Esophagus (tissue), 2 donors: ENCODE results near the gene TGFBR2. TPM values are rescaled to one million over a fixed set of nuclear protein-coding genes. Genes with fewer than 3 reads are reported as not detected.
A peak's percentile ranks its signal among the peaks of the same experiment; 100 is the strongest.

Experiments
- H3K27ac ChIP-seq, 2 donors: one replicate each; pipeline ENCODE4 v1.5.1; 2013; ENCODE audit warnings: low read depth in 2 of 2, mild to moderate bottlenecking in 2 of 2, inconsistent platforms in 1 of 2, low read length in 1 of 2, moderate library complexity in 1 of 2
- H3K27me3 ChIP-seq, 2 donors: one replicate each; pipeline ENCODE4 v1.6.1; 2013; ENCODE audit warnings: low read length in 2 of 2, control low read depth in 1 of 2, mild to moderate bottlenecking in 1 of 2; ENCODE audit not compliant: insufficient read depth in 2 of 2, control insufficient read depth in 1 of 2
- H3K36me3 ChIP-seq, 2 donors: one replicate each; pipeline ENCODE4 v1.6.1; 2013; ENCODE audit warnings: low read length in 1 of 2; ENCODE audit not compliant: control insufficient read depth in 2 of 2, insufficient read depth in 2 of 2
- H3K4me1 ChIP-seq, 2 donors: one replicate each; pipeline ENCODE4 v1.6.1; 2013; ENCODE audit warnings: low read length in 1 of 2; ENCODE audit not compliant: control insufficient read depth in 2 of 2, insufficient read depth in 2 of 2
- H3K4me3 ChIP-seq, 2 donors: one replicate each; pipeline ENCODE4 v1.5.1; 2013; ENCODE audit warnings: low read length in 2 of 2, mild to moderate bottlenecking in 2 of 2, low read depth in 1 of 2, moderate library complexity in 1 of 2
- H3K9me3 ChIP-seq, 2 donors: one replicate each; pipeline ENCODE4 v1.6.1; 2013; ENCODE audit warnings: mild to moderate bottlenecking in 2 of 2, low read depth in 1 of 2, low read length in 1 of 2, moderate library complexity in 1 of 2; ENCODE audit not compliant: control insufficient read depth in 2 of 2, insufficient read depth in 1 of 2
- WGBS, 2 donors: extraction: QIAGEN DNeasy Blood & Tissue Kit; methylation state at CpG; one replicate each; pipeline ENCODE4 v1.1.7; 2013; 5-methylcytosine and 5-hydroxymethylcytosine counted together
- polyA plus RNA-seq, 2 donors: library from polyadenylated mRNA; stranded (reverse); fragments of 200-250 nt; gene quantifications; one replicate each; pipeline ENCODE4 v1.2.3, GENCODE V29; 2013
- donor health status: healthy with polysubstance abuse.
- donor health status: Bipolar disorder and iron deficiency.

The TGFBR2 gene
- polyA plus RNA-seq, 2 donors: 3.0 to 13.7 TPM

DNA sequence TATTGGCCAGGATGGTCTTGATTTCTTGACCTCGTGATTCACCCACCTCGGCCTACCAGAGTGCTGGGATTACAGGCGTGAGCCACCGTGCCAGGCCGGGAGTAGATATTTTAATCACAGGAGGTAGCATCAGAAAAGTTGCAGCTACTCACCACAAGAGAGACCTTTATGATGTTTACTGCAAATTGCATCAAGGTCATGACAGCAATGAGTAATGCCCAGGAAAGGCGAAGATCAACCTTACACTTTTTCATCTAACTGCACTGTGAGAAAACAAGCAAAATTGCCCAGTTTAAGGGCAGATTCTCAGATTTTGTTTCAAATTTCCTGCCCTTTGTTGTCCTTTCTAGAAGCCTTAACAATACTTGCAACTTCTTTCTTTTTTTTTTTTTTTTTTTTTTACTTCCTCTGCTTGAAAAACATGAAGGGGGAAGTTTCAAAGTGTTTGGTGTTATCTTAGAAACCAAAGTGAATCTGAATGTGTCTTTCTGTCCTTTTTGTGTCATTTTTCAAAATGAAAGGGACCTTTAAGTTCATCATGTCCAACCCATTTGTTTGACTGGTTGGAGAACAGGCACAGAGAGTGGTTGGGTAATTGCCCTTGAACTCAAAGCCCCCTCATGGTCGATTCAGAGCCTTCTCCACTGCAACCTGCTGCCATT is 25.0 kb downstream of the TGFBR2 start:
- H3K27me3 ChIP-seq: no peaks in the 10 kb centered on the region
- no peaks in the 10 kb centered on the region for H3K9me3 ChIP-seq
- peaks cover 0 to 7% of the 10 kb centered on the region in 2 donors for H3K4me1 ChIP-seq
- 61 to 72% methylated on average over 7 of the region's 7 CpGs for WGBS, 2 donors
- H3K4me3 ChIP-seq: no peak overlapping the region
- no peaks in the 10 kb centered on the region for H3K36me3 ChIP-seq
- peak overlapping the region; percentile 63 for H3K27ac ChIP-seq

- peaks cover 0 to 4% of the 10 kb centered on the region in 2 donors for H3K4me1 ChIP-seq
- H3K27me3 ChIP-seq: no peaks in the 10 kb centered on the region
- no peaks in the 10 kb centered on the region for H3K36me3 ChIP-seq
- H3K9me3 ChIP-seq: no peaks in the 10 kb centered on the region
- H3K4me3 ChIP-seq: no peak overlapping the region
- WGBS, 2 donors: 52 to 65% methylated on average over 3 of the region's 3 CpGs
- no peak overlapping the region for H3K27ac ChIP-seq
These were observed 25.7 kb downstream of the TGFBR2 start for GRCh38 chr3:30632065-30632464.

- Histone ChIP-seq H3K27ac (no peak overlapping the region), H3K9me3 (no peaks in the 10 kb centered on the region), H3K36me3 (no peaks in the 10 kb centered on the region), H3K27me3 (no peaks in the 10 kb centered on the region), H3K4me3 (no peak overlapping the region), H3K4me1 (peaks cover 0 to 4% of the 10 kb centered on the region in 2 donors)
- WGBS, 2 donors: 51% methylated on average over 1 of the region's 1 CpG
These were observed 26.1 kb downstream of the TGFBR2 start for GRCh38 chr3:30632521-30632920.

DNA sequence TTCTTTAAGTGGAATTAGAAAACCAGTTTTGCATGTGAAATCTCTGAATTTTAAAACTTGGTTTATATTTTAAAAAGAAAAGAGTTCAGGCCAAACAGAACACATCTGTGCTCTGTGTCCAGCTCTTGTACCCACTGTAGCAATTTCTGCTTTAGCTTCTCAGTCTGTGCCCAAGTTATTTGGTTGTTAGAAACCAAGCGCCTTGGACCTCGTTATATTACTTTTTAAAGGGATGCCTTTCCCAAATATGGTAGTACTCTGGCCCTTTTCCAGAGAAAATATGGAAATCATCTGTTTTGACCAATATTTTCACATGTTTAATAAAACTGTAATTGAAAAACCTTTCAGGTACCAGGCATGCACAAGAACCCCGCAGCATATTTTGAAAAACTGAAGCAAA is 27.3 kb downstream of the TGFBR2 start:
- H3K27me3 ChIP-seq: no peaks in the 10 kb centered on the region

DNA sequence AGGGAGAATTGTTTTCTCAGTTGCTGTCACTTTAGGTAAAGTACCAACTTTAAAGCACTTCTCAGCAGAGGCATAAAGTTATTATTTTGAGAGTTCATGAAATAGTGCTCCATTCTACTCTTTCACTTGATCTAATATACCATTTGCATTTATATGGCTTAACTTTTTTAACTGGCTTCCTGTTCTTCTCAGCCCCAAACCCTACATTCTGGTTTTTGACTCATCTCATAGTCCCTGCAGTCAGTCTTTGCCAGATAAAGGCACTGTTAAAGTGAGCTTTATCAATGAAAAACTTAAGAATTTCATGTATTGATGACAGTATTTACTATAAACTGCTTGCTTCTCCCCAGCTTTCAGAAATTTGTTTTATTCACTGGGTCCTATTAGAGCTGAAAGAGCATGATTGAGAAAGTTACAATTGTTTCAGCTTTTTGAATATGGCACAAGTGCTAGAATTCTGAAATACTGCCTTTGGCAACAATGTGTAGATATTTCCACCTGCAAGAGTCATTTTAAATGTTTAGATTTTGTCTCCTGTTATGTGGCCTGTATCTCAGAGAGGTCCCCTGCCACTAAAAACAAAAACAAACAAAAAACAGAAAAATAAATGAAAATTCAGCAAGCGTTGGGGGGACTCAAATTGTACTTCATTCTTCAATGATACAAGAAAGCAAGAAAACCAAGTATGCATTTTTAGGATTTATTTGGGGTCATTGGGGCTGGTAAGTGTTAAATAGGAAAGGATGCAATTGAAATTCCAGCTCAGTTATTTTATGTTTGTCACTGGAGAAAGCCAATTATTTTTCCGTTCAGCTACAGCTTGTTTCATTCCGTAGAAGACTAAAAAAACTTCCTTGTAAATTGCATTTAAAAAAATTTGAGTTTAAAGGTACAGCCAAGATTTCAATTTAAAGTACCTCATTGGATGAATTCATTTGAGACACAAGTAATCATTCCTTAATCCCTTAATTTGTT is 28.6 kb downstream of the TGFBR2 start:
- no peaks in the 10 kb centered on the region for H3K4me1 ChIP-seq
- no peaks in the 10 kb centered on the region for H3K36me3 ChIP-seq
- H3K27ac ChIP-seq: no peak overlapping the region
- no peak overlapping the region for H3K4me3 ChIP-seq
- H3K9me3 ChIP-seq: no peaks in the 10 kb centered on the region
- no peaks in the 10 kb centered on the region for H3K27me3 ChIP-seq
- WGBS, 2 donors: 66 to 77% methylated on average over 3 of the region's 3 CpGs

More for the DNA sequence above, 27.3 kb downstream of the TGFBR2 start:
- 84 to 87% methylated on average over 3 of the region's 3 CpGs for WGBS, 2 donors
- Histone ChIP-seq H3K9me3 (no peaks in the 10 kb centered on the region), H3K27ac (no peak overlapping the region), H3K4me1 (peaks cover 0 to 2% of the 10 kb centered on the region in 2 donors), H3K4me3 (no peak overlapping the region), H3K36me3 (no peaks in the 10 kb centered on the region)

DNA sequence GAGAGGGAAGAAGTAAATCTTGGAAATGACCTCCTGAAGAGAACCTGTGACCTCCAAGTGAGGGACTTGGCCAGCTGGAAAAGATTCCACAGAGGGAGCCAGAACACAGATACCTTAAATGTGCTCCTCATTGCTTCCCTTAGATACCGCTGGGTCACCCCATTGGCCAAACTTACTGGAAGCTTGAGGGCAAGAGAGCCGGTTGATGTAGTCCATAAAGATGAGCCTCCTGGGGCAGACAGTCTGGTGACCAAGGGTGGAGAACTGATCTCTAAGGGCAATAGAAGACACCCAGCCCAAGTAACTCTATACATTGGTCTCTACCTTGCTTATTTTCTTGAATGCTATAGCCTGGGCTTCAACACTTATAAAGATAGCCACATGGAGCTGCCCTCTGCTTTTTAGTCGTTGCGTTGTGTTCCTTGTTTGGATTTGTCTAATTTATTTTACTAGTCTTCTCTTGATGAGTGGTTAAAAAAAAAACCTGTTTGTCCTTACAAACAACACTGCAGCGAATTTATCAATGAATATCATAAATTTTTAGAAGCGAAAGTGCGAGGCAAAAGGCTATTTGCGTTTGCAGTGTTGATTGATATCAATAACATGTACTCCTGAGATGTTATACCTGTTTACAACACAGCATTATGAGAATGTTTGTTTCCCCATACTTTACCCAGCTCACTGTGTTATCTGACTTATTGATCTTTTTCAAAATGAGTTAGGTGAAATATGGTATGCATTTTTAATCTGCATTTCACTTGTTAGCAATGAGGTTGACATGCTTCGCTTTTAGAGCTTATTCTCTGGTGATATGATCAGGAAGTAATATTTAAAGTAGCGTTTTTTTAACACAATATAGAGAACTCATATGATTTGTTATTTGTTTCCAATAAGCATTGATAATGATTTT is 31.2 kb downstream of the TGFBR2 start:
- Histone ChIP-seq H3K27ac (no peak overlapping the region), H3K4me1 (no peaks in the 10 kb centered on the region), H3K9me3 (no peaks in the 10 kb centered on the region), H3K27me3 (no peaks in the 10 kb centered on the region), H3K4me3 (no peak overlapping the region), H3K36me3 (no peaks in the 10 kb centered on the region)
- WGBS, 2 donors: 90% methylated on average over 10 of the region's 10 CpGs

- no peaks in the 10 kb centered on the region for H3K4me1 ChIP-seq
- no peak overlapping the region for H3K4me3 ChIP-seq
- no peak overlapping the region for H3K27ac ChIP-seq
- no peaks in the 10 kb centered on the region for H3K9me3 ChIP-seq
- WGBS, 2 donors: 60 to 68% methylated on average over 4 of the region's 4 CpGs
- H3K36me3 ChIP-seq: no peaks in the 10 kb centered on the region
- H3K27me3 ChIP-seq: no peaks in the 10 kb centered on the region
These were observed 32.4 kb downstream of the TGFBR2 start for GRCh38 chr3:30638685-30639412.

GRCh38 chr3:30639937-30640336 is 33.5 kb downstream of the TGFBR2 start:
- H3K9me3 ChIP-seq: no peaks in the 10 kb centered on the region
- no peaks in the 10 kb centered on the region for H3K4me1 ChIP-seq
- H3K4me3 ChIP-seq: no peak overlapping the region
- 68 to 75% methylated on average over 1 of the region's 1 CpG for WGBS, 2 donors
- H3K36me3 ChIP-seq: no peaks in the 10 kb centered on the region
- H3K27ac ChIP-seq: no peak overlapping the region
- H3K27me3 ChIP-seq: no peaks in the 10 kb centered on the region

DNA sequence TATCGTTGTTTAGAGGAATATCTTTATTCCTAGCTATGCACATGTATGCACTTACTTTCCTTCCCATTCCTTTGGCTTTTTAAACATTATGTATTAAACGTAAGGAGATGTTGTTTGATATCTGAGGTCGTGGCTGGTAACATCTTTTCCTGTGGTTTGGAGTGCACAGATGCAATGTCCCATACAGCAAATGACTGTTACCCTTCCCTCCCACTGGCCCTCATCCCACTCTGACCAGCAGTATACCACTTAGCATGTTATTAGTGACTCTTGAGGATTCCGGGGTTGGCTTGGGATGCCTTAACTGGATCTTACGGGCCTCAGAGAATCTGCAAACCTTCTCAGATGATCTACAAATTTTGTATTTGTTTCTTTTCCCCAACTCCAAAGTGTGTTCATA is 34.5 kb downstream of the TGFBR2 start:
- H3K4me1 ChIP-seq: no peaks in the 10 kb centered on the region
- no peaks in the 10 kb centered on the region for H3K9me3 ChIP-seq
- H3K27me3 ChIP-seq: no peaks in the 10 kb centered on the region
- H3K36me3 ChIP-seq: no peaks in the 10 kb centered on the region
- H3K4me3 ChIP-seq: no peak overlapping the region
- H3K27ac ChIP-seq: peak overlapping the region; percentile 4 to 50
- WGBS, 2 donors: 74 to 83% methylated on average over 5 of the region's 5 CpGs
